HEK293T (cell line): ENCODE measurements around the gene TSPAN17.

ENCODE experiments used
- ARNT ChIP-seq: fragments of 450-650 bp; IDR thresholded peaks from 2 replicates; pipeline ENCODE4 v1.6.1; 2017; ENCODE audit warnings: mild to moderate bottlenecking
- FOXK2 ChIP-seq: fragments of 450-650 bp; IDR thresholded peaks from 2 replicates; pipeline ENCODE4 v1.6.1; 2016; ENCODE audit warnings: mild to moderate bottlenecking
- FOXM1 ChIP-seq: fragments of 450-650 bp; IDR thresholded peaks from 2 replicates; pipeline ENCODE4 v1.6.1; 2017; ENCODE audit warnings: mild to moderate bottlenecking, borderline replicate concordance
- HDGF ChIP-seq: fragments of 450-650 bp; IDR thresholded peaks from 2 replicates; pipeline ENCODE4 v1.6.1; 2017; ENCODE audit warnings: antibody characterized with exemption, borderline replicate concordance
- L3MBTL2 ChIP-seq: fragments of 450-650 bp; conservative IDR thresholded peaks from 2 replicates; pipeline ENCODE4 v1.6.1; 2016; ENCODE audit warnings: mild to moderate bottlenecking
- SP1 ChIP-seq: fragments of 450-650 bp; IDR thresholded peaks from 2 replicates; pipeline ENCODE4 v1.6.1; 2017

- TF ChIP-seq FOXM1 (no peak), HDGF (no peak), SP1 (no peak), L3MBTL2 (no peak), ARNT (no peak), FOXK2 (no peak)
Observed at GRCh38 chr5:176680226-176680563, 32.9 kb downstream of the TSPAN17 start.
